OCI-LY7 (cell line): ENCODE data around the gene ARF6. TPM values are rescaled to one million over a fixed set of nuclear protein-coding genes. Genes with fewer than 3 reads are reported as not detected.
A peak's percentile ranks its signal among the peaks of the same experiment; 100 is the strongest.

ENCODE experiments used
- BruUV-seq: library from RNA; stranded (reverse); fragments of 400-500 nt; replicated peaks from 2 replicates; lab custom pipeline; 2021; lab: Mats Ljungman, UMichigan
- CTCF ChIA-PET: fragments of 300-600 bp; sonication (Branson Sonifier 250); formaldehyde crosslinking; loops from one replicate; lab custom pipeline; 2022; ENCODE audit warnings: antibody characterized with exemption; ENCODE audit not compliant: unreplicated experiment; lab: Charles Lee
- POLR2A ChIA-PET: fragments of 300-600 bp; sonication (Branson Sonifier 250); formaldehyde crosslinking; loops from one replicate; lab custom pipeline; 2022; ENCODE audit warnings: antibody characterized with exemption; lab: Charles Lee
- DNase-seq: peaks from one replicate; pipeline ENCODE4 v3.0.0-alpha.2; 2015; ENCODE audit warnings: low spot score
- H2AFZ ChIP-seq: fragments of 200-600 bp; sonication (generic), shearing (Covaris generic); 2 replicates; pipeline ENCODE4 v1.6.1; 2014; ENCODE audit warnings: mild to moderate bottlenecking, antibody characterized with exemption, low read length, moderate library complexity
- H3K27ac ChIP-seq: fragments of 200-600 bp; sonication (generic); 2 replicates; pipeline ENCODE4 v1.5.1; 2014; ENCODE audit warnings: mixed run types, low read depth, mild to moderate bottlenecking, moderate library complexity, low read length, inconsistent platforms; ENCODE audit not compliant: poor library complexity, severe bottlenecking
- H3K36me3 ChIP-seq: fragments of 200-600 bp; sonication (generic); 2 replicates; pipeline ENCODE4 v1.6.1; 2014; ENCODE audit warnings: mild to moderate bottlenecking, antibody characterized with exemption, low read length, moderate library complexity, mixed read lengths; ENCODE audit not compliant: insufficient read depth
- H3K4me1 ChIP-seq: fragments of 200-600 bp; sonication (generic); 2 replicates; pipeline ENCODE4 v1.5.1; 2014; ENCODE audit warnings: mild to moderate bottlenecking, low read length; ENCODE audit not compliant: insufficient read depth, poor library complexity, severe bottlenecking
- H3K4me2 ChIP-seq: fragments of 200-600 bp; sonication (generic); 2 replicates; pipeline ENCODE4 v1.6.1; 2014; ENCODE audit warnings: mild to moderate bottlenecking, low read length
- H3K4me3 ChIP-seq: fragments of 200-600 bp; sonication (generic); 2 replicates; pipeline ENCODE4 v1.5.1; 2014; ENCODE audit warnings: mild to moderate bottlenecking, low read depth, low read length; ENCODE audit not compliant: poor library complexity, severe bottlenecking
- H3K79me2 ChIP-seq: fragments of 200-600 bp; sonication (generic); 2 replicates; pipeline ENCODE4 v1.6.1; 2016; ENCODE audit warnings: low read depth, mild to moderate bottlenecking, low read length, moderate library complexity, mixed read lengths; ENCODE audit not compliant: insufficient read depth
- H3K9me2 ChIP-seq: fragments of 200-600 bp; sonication (generic); 2 replicates; pipeline ENCODE4 v1.6.1; 2016; ENCODE audit warnings: mild to moderate bottlenecking, low read length, mixed read lengths; ENCODE audit not compliant: insufficient read depth
- H3K9me3 ChIP-seq: fragments of 200-600 bp; sonication (generic); 2 replicates; pipeline ENCODE4 v1.6.1; 2014; ENCODE audit warnings: mild to moderate bottlenecking, mixed run types, low read length, mixed read lengths
- H4K20me1 ChIP-seq: fragments of 200-600 bp; sonication (generic); 2 replicates; pipeline ENCODE4 v1.6.1; 2014; ENCODE audit warnings: mild to moderate bottlenecking, antibody characterized with exemption, low read length, moderate library complexity, mixed read lengths; ENCODE audit not compliant: insufficient read depth
- EZH2phosphoT487 ChIP-seq: fragments of 200-600 bp; sonication (generic); IDR thresholded peaks from 2 replicates; pipeline ENCODE4 v1.6.1; 2018; ENCODE audit warnings: low read depth, borderline replicate concordance, mild to moderate bottlenecking, mixed run types, antibody characterized with exemption, low read length, moderate library complexity, mixed read lengths
- intact Hi-C: fragments of 100-400 bp; cut with micrococcal nuclease; formaldehyde crosslinking; loops from one replicate; pipeline ENCODE4 v1.10.0; 2022; ENCODE audit not compliant: unreplicated experiment
- total RNA-seq, 2 experiments: library from RNA; depleted of rRNA in 1 of 2; stranded (reverse); fragments of >200 nt in 1 of 2; shearing (Covaris generic) in 1 of 2; gene quantifications; 2 replicates each; pipeline ENCODE4 v1.2.3, GENCODE V29; 2014 to 2022
- TF ChIP-seq, protein P1 (sequence below): fragments of 200-600 bp; sonication (generic); conservative IDR thresholded peaks from 2 replicates; pipeline ENCODE4 v1.5.1; 2014; ENCODE audit warnings: mild to moderate bottlenecking, antibody characterized with exemption, low read length, moderate library complexity, mixed read lengths

Gene ARF6
- total RNA-seq, 2 experiments from 2014 or later = 47.6 to 69.1 TPM

DNA sequence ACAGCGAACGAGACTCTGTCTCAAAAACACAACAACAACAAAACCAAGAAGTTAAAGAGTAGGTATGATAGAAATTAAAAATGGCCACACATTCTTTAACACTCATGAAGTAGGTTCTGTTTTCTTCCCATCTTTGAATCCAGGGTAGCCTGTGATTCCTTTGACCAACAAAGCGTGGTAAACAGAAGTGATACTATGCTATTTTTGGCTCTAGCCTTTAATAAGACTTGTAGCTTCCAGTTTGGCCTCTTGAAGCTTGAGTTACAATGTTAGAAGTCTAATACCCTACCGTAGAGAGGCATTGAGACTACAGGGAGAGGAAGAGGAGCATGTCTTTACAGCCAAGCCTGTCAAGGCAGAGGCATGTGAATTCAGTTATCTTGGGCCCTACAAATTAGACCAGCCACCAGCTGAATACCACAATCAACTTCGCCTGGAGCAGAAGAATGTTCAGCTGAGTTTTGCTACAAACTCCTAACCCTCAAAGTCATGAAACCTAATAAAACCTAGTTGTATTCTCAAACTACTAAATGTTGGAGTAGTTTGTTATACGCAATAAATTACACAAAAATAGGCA lies 35.4 kb upstream of the ARF6 start:
- Histone ChIP-seq H2AFZ (peak overlapping the region; percentile 11; the same call in 1 of the 2 replicates), H3K79me2 (peaks cover 1% of the 10 kb centered on the region; the same call in 1 of the 2 replicates), H3K27ac (peak overlapping the region; percentile 53), H3K36me3 (no peaks in the 10 kb centered on the region), H3K4me3 (no peak overlapping the region), H3K4me1 (peaks cover 42% of the 10 kb centered on the region), H3K4me2 (peak overlapping the region; percentile 60), H3K9me3 (no peaks in the 10 kb centered on the region), H4K20me1 (no peaks in the 10 kb centered on the region), H3K9me2 (no peaks in the 10 kb centered on the region)
- no TSS peak for BruUV-seq
- ChIA-PET POLR2A (interaction anchor here (0.6 to 1.2 kb wide), 4 partner anchors 10 to 229 kb away, joined by 3 to 5 read pairs (median 4); no protein-coding TSS in a partner anchor), CTCF (interaction anchor here (1.0 kb wide), 1 partner anchor 10 kb away, joined by 3 read pairs; no protein-coding TSS in a partner anchor)
- intact Hi-C loops = no loop called here
- no peak for TF ChIP-seq EZH2phosphoT487
- TF ChIP-seq, protein P1, sequence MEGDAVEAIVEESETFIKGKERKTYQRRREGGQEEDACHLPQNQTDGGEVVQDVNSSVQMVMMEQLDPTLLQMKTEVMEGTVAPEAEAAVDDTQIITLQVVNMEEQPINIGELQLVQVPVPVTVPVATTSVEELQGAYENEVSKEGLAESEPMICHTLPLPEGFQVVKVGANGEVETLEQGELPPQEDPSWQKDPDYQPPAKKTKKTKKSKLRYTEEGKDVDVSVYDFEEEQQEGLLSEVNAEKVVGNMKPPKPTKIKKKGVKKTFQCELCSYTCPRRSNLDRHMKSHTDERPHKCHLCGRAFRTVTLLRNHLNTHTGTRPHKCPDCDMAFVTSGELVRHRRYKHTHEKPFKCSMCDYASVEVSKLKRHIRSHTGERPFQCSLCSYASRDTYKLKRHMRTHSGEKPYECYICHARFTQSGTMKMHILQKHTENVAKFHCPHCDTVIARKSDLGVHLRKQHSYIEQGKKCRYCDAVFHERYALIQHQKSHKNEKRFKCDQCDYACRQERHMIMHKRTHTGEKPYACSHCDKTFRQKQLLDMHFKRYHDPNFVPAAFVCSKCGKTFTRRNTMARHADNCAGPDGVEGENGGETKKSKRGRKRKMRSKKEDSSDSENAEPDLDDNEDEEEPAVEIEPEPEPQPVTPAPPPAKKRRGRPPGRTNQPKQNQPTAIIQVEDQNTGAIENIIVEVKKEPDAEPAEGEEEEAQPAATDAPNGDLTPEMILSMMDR = no peak
- DNase-seq = peak; percentile 75

DNA sequence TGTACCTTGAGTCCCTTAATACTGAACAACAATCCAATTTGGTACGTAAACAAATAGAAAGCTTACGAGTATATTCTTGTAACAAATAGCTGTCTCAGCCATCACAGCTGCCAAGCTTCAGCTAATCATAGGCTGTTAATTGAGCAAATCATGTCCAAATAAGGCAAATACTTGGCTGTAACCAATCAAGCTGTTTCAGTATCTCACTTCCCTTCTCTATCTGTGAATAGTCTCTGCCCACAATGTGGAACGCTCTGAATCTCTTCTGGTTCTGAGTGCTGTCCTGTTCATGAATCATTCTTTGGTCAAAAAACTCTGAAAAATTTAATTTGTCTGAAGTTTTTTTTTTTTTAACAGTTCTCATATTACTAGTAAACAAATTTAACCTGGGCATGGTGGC lies 34.5 kb upstream of the ARF6 start:
- Histone ChIP-seq H3K9me2 (no peaks in the 10 kb centered on the region), H3K9me3 (no peaks in the 10 kb centered on the region), H3K4me1 (peaks cover 38% of the 10 kb centered on the region), H4K20me1 (no peaks in the 10 kb centered on the region), H3K4me2 (peak overlapping the region; percentile 60), H3K79me2 (peaks cover 3% of the 10 kb centered on the region; the same call in 1 of the 2 replicates), H2AFZ (no peak overlapping the region), H3K4me3 (no peak overlapping the region), H3K27ac (peak overlapping the region; percentile 53), H3K36me3 (no peaks in the 10 kb centered on the region)
- DNase-seq = peak; percentile 54
- CTCF ChIA-PET = interaction anchor here (0.6 kb wide), 1 partner anchor 169 kb away, joined by 3 read pairs; no protein-coding TSS in a partner anchor
- TF ChIP-seq, protein P1 = no peak
- TF ChIP-seq EZH2phosphoT487 = no peak
- intact Hi-C loops = no loop called here
- no TSS peak for BruUV-seq
- POLR2A ChIA-PET = interaction anchor here (0.6 to 1.0 kb wide), 18 partner anchors 9 to 1360 kb away, joined by 3 to 13 read pairs (median 3); no protein-coding TSS in a partner anchor
